GM18907 (cell line): ENCODE data around the gene ARHGDIB.

ENCODE experiments used
- ATAC-seq: cut with Tn5 transposase; IDR thresholded peaks from one replicate; pipeline ENCODE4 v1.9.1; 2021; ENCODE audit warnings: mild to moderate bottlenecking, moderate library complexity; ENCODE audit not compliant: unreplicated experiment

The ARHGDIB gene

DNA sequence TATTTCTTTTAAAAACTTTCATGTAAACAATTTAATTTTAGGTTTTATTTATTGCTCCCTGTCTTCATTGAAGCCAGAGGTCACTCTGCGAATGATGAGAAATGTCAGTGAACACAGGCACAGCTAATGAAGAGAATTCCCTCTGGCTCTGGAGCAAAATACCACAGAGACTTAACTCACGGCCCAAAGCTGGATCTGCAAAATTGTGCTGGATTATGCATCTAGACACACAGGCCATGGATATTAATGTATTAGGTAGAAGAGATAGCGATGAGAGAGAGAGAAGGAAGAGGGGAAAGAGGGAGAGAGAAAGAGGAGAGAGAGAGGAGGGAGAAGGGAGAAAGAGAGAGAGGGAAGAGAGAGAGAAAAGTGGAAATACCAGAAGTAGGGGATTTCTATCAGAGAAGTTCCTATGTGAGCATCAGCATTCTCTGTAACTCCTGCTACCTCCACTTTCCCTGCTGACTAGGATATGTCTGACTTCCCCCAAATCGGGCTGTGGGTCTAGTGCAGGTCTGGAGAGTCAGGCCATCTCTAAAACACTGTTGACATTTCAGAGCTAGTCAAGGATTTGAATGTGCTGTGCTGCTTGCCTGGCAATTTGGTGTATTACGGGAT, 3.7 kb downstream of the ARHGDIB start:
- ATAC-seq, result no peak

DNA sequence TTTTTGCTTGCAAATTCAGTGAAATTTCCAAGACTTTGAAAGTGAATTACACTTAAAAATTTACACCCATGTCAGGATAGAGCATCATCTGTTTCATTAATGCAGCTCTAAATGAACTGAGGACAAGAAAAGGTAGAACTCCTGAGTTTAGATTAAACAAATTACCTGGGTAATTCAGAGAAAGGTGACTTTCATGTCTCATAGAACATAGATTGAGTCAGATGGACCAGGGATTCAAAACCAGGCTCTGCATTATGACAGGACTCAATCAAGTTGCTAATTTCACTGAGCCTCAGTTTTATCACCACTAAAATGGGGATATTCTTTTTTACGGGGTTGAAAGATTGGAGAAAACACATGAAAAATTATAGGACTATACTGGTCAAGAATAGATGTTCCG, 4.5 kb downstream of the ARHGDIB start:
- ATAC-seq, result no peak

DNA sequence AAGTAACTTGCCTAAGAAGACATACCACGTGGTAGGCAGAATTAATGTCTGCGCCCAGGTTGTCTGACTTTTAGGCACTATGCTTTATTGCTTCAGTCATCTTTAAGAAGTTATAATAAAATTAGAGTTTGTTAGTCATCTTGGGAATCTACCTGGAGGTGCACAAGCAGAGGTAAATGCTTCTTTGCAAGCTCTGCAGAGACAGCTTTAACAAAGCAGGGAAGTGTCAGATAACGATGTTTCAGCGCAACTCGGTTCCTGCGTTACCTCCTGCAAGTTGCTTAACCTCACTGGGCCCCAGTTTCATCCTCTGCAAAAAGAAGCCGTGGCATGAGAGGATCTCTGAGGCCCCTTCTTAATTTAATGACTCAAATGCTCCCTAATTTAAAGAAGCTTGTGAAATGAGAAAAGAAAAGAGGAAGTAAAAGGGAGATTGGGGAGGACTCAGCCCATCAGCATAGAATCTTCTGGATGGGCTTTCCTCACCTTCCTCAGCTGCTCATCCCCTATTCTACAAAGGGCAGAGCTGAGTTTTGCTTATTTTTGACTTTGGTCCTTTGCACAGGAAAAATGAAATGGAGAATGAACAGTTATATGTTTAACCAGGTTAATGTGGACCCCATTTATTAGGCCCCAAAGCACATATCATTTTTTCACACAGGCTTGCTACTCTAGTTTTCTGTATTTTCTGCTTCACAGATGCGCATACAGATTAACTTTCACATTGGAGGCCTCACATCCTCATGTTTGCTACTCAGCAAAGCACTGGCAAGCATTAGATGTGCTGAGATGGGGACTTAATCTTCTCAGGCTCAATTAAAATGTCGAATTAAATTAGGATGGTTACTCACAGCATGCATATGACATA, 5.1 kb downstream of the ARHGDIB start:
- ATAC-seq, result peak; percentile 48

DNA sequence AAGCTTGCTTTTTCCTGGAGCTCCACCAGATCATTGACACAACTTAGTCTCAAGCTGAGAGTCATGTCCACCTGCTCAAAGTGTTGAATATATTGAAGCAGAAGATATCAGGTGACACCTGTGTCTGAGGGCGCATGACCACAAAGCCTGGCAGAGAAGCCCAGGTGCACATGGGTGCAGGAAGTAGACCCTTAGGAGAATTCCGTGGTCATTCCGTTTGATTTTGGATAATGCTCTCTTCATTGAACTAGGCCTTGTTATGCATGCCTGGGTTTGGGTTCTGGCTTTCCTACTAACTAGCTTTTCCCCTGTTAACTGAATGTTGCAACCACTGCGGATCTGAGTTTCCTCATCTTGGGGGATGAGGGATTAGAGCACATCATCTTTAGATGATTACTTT, 7.1 kb downstream of the ARHGDIB start:
- ATAC-seq, result no peak

DNA sequence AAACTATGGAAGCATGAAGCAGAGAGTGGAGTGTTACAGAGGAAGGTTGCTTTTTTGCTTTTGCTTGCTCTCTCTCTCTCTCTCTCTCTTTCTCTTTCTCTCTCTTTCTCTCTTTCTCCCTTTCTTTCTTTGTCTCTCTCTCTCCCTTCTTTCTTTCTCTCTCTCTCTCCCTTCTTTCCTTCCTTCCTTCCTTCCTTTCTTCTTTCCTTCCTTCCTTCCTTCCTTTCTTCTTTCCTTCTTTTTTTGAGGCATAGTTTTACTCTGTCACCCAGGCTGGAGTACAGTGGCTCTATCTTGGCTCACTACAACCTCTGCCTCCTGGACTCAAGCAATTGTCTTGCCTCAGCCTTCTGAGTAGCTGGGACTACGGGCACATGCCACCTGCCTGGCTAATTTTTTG, 7.6 kb downstream of the ARHGDIB start:
- no peak for ATAC-seq

DNA sequence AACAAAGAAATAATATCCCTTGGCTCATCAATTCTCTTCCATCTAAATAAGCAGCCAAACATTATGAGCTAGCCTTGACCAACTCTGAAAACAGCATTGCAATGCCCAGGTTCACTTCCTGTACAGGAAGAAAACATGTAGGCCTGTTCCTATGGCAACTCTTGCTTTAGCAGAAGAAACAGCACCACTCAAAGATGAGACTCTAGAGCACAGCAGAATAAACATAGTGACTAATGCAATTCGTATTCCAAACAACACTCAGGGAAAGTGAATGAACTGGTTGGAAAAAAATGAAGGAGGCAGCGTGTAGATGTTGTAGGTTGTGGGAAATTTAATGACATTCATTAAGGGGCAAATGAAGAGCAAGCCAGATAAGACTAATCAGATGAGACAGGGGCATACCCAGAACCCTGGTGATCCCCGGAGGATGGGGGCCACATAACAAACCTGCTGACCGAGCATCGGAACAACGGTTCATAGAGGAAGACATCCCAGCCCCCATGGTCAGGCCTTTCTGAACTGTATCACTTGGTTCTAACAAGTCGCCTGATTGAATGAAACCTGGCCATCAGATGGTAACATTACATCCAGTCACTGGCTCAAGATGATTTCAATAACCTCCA, 9.0 kb downstream of the ARHGDIB start:
- ATAC-seq, result peak; percentile 67

DNA sequence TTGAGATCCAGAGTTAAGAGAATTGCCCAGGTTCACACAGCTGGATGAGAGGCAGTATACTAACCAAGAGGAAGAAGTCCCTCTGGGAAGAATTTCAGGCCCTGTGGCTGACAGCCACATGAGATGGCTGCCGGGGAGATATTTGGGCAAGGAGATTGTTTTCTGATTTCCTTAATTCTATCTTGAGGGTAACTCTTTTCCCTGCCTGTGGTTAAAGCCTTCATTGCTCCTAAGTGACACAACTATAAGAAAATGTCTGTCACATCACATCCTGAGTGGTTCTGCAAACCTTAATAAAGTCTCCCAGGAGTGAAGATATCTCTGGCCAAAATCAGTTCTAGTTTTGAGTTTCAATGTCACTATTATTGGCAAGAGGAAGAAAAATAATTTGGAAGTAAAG, 9.6 kb downstream of the ARHGDIB start:
- ATAC-seq, result no peak

DNA sequence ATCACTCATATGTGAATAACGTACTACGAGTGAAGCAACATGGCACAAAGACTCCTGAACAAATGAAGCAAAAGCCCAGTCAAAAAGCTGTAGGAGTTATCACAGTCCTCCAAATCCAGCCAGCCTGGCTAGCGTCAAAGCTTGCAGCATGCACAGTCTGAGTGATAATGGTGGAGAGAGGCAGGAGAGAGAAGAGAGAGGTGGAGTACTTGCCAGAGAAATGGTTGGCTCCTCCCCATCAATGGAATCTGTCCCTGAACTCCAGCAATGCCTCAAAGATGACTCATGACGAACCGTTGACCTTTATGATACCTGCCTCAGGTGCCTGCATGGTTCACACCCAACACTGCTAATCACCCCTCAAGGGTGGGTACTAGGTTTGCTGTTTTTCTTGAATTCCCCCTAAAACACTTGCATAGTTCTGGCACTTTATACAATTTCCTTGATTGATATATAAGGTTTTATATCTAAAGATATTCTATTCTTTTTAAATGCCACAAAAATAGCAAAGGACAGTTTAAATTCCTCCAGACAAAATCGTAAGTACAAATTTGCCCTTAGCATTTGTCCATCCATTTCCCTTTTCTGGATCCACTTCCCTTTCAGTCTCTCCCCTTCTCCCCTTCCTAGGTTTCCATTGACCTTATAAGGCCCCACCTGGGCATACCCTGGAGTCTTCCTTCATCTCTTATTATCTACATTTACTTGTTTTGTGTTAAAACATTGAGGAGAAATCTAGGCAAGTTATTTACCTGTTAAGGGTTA, 10.2 kb downstream of the ARHGDIB start:
- ATAC-seq, result no peak

DNA sequence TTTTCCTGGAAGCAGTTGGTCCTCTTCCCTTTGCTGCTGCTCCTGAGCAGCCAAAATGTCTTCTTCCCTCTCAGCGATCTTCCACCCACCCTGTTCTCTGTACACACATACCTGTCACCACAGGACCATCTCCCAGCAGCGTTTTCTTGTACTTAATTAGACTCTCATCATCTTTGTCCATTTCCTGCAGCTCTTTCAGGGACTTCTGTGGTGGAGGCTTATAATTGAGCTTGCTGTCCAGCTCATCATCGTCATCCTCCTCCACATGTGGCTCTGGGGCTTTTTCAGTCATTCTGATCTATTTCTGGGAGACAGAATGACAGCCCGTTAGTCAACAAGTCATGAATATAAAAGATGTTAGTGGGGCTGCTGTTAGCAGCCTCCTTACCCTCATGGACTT, 11.0 kb downstream of the ARHGDIB start:
- no peak for ATAC-seq

DNA sequence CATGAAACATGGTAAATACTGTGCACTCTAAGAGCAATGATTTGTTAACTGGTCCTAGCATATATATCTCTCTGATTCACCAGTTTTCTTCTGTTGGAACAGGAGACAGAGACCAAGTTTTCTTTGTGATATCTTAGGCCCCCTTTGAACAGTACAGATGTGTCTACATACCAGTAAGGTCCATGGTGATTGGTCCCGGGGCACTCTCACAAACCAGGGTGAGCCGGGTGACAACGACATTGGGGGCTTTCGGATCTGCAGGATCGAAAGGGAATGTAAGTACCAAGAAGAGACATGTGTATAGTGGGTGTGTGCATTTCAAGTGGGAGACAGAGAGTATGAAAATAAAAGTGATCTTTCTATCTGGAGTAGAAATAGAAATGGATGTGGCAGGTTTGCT, 11.8 kb downstream of the ARHGDIB start:
- ATAC-seq, result no peak

DNA sequence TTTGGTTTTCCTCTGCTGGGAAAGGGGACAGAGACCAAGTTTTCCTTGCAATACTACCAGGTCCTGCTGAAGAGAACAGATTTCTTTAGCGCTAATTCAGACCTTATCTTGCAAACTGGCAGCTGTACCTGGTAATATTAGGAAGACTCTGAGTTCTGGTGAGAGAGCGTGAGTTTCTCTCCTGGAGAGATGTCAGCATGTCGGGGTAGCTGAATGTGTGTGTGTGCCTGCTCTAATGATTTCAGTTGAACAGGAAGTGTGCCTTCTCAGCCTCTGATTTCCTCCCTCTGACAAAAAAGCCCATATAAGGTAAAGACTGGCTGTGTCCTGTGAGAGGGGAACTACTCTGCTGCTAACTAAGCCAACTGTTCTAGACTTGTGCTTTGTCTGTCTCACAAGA, 12.7 kb downstream of the ARHGDIB start:
- peak; percentile 94 for ATAC-seq

DNA sequence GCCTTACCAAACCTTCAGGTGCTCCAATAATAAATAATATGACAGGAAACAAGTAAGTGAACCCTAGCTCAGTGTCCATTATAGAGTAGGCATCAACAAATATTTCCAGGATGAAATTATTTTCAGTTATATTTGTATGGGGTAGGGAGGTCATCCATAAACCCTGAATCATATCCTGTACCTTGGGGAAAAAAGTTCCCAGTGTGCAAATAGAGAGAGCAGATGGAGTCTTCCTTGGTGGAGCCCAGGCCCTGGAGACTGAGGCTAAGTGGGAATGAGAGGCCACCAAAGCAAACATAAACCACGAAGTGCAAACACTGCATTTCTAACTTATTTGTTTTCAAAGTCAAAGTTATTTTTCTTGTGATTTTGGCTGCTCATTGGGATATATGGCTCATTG, 14.5 kb downstream of the ARHGDIB start:
- ATAC-seq, result no peak

DNA sequence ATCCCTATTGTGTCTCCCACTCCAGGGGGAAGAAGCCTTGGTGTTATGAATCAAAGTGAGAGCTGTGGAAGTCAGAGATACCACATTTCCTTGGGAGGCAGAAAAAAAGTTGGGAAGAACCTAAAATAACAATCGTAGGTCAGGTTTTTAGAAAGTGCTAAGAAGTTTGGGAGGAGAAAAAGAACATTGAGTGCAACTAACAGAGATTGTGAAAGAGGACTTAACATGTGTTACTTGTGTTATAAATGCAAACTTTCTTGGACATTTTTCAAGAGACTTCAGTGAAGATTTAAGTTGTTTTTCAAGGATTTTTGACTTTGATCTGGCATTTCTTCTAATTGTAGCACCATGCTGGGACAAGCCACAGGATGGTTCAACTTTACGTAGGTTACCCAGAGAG, 15.2 kb downstream of the ARHGDIB start:
- no peak for ATAC-seq

DNA sequence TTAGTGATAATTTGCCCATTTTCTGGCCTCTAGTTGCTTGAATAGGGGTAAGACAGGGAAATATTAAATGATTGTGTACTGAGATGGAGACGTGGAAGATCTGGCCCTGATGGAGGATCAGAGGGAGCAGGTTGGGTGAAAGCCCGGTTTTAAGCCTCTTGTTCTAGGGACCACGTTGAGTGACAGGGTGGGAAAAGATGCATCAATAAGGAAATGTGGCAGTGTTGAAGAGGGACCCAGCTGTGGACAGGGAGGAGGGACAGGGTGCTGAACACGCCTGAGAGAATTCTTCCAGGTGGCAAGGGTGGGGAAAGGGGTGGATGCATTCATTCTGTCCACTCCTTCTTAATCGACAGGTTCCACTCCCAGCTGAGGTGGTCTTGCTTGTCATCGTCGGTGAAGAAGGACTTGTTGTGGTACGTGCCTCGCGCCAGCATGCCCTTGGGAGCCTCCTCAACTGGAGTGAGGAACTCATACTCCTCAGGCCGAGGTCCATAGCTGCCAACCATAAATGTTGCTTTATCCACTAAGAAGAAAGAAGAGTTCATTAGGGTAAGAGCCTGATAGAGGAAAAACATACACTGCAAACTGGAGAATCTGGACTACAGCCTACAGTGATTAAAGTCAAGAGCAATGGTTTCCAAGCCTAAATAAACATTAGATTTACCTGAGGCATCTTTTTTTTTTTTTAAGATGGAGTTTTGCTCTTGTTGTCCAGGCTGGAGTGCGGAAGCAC, 19.0 kb downstream of the ARHGDIB start:
- ATAC-seq, result no peak

DNA sequence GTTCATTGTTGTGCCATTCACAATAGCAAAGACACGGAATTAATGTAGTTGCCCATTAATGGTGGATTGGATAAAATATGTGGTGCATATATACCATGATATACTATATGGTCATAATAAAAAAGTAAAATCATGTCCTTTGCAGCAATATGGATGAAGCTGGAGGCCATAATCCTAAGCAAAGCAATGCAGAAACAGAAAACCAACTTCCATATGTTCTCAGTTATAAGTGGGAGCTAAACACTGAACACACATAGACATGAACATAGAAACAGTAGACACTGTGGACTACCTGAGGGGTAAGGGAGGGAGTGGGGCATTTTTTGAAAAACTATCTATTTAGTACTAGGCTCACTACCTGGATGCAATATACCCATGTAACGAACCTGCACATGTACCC, 20.0 kb downstream of the ARHGDIB start:
- ATAC-seq, result no peak

DNA sequence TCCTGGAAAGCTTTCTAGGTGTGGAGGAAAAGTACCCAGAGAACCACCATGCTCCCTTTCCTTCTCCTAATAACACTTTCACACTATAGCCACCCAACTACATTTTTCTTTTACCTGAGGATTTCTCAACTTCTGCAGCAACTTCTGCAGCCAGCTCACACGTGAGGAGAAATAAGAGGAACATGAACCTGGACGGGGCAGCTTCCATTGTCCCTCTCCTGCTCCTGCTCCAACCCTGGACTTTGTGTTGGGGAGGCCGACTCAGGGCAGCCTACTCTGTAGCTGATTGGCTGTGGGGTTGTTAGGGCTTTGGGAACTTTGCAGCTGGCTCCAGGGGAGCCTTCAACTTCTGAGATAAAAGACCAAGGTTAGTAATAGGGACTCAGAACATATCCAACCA, 23.1 kb downstream of the ARHGDIB start, which contains the start of gene ERP27:
ERP27 (minus strand) TSS at position 237 of the 400 bp plus-strand sequence; CDS start at position 208, 29 bp downstream.
- ATAC-seq, result no peak

DNA sequence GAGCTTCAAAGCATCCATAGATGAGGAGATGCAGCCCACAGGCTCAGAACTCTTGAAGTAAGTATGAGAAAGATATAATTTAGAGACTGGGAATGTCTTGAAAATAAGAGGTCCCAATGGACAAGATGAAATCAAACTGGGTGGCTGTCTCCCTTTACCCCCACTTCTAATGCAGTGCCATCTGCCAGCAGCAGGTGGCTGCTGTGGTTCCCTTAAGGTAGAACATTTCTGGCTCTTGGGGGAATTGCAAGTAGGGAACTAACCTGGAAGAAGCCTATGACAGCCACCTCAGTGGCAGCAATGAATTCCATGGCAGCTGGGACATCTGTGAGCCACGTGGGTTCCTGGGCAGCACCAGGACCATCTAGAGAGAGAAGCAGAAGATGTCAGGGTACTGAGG, 23.7 kb downstream of the ARHGDIB start:
- ATAC-seq, result no peak

DNA sequence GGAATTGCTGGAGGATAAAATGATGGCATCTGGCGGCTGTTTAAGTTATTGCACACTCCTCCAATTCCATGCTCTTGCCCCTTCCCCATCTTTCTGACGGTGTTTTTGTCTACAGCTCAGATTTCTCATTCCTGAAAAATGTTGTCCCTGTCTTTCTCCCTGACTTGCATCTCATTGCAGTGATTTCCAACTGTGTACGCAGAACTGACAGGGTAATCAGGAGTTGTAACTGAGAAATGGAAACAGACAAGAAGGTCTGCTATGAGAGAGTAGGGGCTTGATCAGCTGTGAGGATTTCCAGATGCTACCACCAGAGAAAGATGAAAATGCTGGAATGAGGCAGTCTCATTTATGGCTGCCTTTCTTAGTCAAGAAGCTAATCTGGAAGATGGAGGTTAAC, 24.4 kb downstream of the ARHGDIB start:
- no peak for ATAC-seq

DNA sequence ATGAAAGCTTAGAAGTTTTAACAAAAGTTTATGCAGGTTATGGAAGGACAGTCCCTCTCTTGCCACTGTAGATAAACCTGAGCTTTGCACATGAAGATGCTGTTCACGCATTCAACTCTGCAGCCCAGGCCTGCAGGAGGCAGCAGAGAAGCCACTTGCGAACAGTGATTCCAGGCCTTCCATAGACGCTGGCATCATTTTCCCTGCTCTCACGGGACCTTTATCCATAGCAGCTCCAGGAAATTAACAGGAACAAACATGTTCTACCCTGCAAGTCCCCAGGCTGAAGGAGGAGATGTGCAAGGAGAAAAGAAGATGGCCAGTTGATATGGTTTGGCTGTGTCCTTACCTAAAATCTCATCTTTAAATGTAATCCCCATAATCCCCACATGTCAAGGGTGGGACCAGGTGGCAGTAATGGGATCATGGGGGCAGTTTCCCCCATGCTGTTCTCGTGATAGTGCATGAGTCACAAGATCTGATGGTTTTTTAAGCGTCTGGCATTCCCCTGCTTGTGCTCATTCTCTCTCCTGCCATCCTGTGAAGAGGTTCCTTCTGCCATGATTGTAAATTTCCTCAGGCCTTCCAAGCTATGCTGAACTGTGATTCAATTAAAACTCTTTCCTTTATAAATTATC, 25.1 kb downstream of the ARHGDIB start:
- ATAC-seq, result no peak

DNA sequence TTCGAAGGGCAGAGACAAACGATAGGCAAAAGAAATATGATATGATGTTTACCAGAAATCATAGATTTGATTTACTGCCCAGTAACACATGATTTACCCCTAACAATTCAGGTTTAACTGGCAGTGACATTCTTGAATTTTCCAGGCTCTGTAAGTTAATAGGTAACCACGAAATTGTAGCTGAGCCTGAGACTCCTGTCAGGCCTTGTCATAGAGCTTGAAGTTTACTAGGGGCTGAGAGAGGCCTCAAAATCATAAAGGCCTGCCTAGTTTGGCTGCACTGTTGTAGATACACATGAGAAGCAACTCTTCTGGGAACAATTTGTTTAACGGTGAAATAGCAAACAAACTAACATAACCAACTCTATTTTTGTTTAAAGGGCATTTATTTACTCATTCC, 26.4 kb downstream of the ARHGDIB start:
- no peak for ATAC-seq
